NCI-H748 (cell line): Measurements from ENCODE around the gene HSP90AA1.
"Not testable (repeated sequence)": the region's sequence is repeated elsewhere in the genome, so short reads cannot be mapped to it uniquely, and the experiment has no call there.

Experiments used
- DNase-seq: peaks from one replicate; lab custom pipeline; 2025; ENCODE audit not compliant: unreplicated experiment; lab: John Stamatoyannopoulos, UW

Gene HSP90AA1

GRCh38 chr14:102074415-102074964, 12.4 kb downstream of the HSP90AA1 start:
- DNase-seq, result no peak

- no peak for DNase-seq
Observed at GRCh38 chr14:102071283-102071998, 15.4 kb downstream of the HSP90AA1 start.

GRCh38 chr14:102066041-102066451, 20.8 kb downstream of the HSP90AA1 start:
- DNase-seq, result no peak

GRCh38 chr14:102064590-102064989, 22.3 kb downstream of the HSP90AA1 start:
- not testable (repeated sequence) for DNase-seq

- DNase-seq, result no peak
Observed at GRCh38 chr14:102063808-102064429, 22.9 kb downstream of the HSP90AA1 start.

GRCh38 chr14:102063109-102063807, 23.6 kb downstream of the HSP90AA1 start:
- peak; percentile 82 for DNase-seq

GRCh38 chr14:102058961-102059360, 27.9 kb downstream of the HSP90AA1 start:
- DNase-seq, result no peak

- DNase-seq, result no peak
Observed at GRCh38 chr14:102058146-102058545, 28.7 kb downstream of the HSP90AA1 start.

- DNase-seq, result no peak
Observed at GRCh38 chr14:102057480-102058114, 29.2 kb downstream of the HSP90AA1 start.

- DNase-seq, result no peak
Observed at GRCh38 chr14:102056694-102057442, 30.0 kb downstream of the HSP90AA1 start.

- no peak for DNase-seq
Observed at GRCh38 chr14:102055181-102055901, 31.5 kb downstream of the HSP90AA1 start.

- DNase-seq, result no peak
Observed at GRCh38 chr14:102052522-102052921, 34.3 kb downstream of the HSP90AA1 start.

- DNase-seq, result no peak
Observed at GRCh38 chr14:102050625-102051024, 36.2 kb downstream of the HSP90AA1 start.

- no peak for DNase-seq
Observed at GRCh38 chr14:102050026-102050405, 36.8 kb downstream of the HSP90AA1 start.

- DNase-seq, result no peak
Observed at GRCh38 chr14:102049258-102050025, 37.4 kb downstream of the HSP90AA1 start.

GRCh38 chr14:102047808-102048540, 38.9 kb downstream of the HSP90AA1 start:
- DNase-seq, result no peak

GRCh38 chr14:102046337-102047278, 40.2 kb downstream of the HSP90AA1 start:
- DNase-seq, result peak; percentile 73
